DND-41 (cell line): Measurements from ENCODE around the gene TP53RK.

Experiments used
- ATAC-seq: fragments of 200-7000 bp; cut with Tn5 transposase; 3 replicates; pipeline ENCODE4 v1.9.1; 2021; ENCODE audit warnings: low read depth; ENCODE audit not compliant: insufficient read depth
- DNase-seq: peaks from one replicate; pipeline ENCODE4 v3.0.0-alpha.2; 2020
- H2AFZ ChIP-seq: 2 replicates; pipeline ENCODE4 v1.6.0; 2012; ENCODE audit warnings: low read depth, low read length
- H3K27ac ChIP-seq: 2 replicates; pipeline ENCODE4 v1.5.1; 2012; ENCODE audit warnings: low read length, inconsistent platforms
- H3K27me3 ChIP-seq: fragments of 200-600 bp; sonication (generic); 2 replicates; pipeline ENCODE4 v1.6.0; 2012; ENCODE audit warnings: low read length, mild to moderate bottlenecking, inconsistent platforms; ENCODE audit not compliant: insufficient read depth, poor library complexity
- H3K36me3 ChIP-seq: 2 replicates; pipeline ENCODE4 v1.5.1; 2012; ENCODE audit warnings: low read length, inconsistent platforms; ENCODE audit not compliant: insufficient read depth
- H3K4me1 ChIP-seq: 2 replicates; pipeline ENCODE4 v1.5.1; 2012; ENCODE audit warnings: mild to moderate bottlenecking, low read length; ENCODE audit not compliant: insufficient read depth
- H3K4me2 ChIP-seq: 2 replicates; pipeline ENCODE4 v1.6.0; 2012; ENCODE audit warnings: mild to moderate bottlenecking, moderate library complexity, low read length, inconsistent platforms; ENCODE audit not compliant: insufficient read depth
- H3K4me3 ChIP-seq, 2 experiments: fragments of 200-600 bp in 1 of 2; shearing (Covaris generic) in 1 of 2; 2 replicates each; pipeline ENCODE4 v1.5.1; 2012 to 2016; ENCODE audit warnings: inconsistent platforms in 2 of 2, low read length in 2 of 2, mild to moderate bottlenecking in 2 of 2, low read depth in 1 of 2, moderate library complexity in 1 of 2
- H3K79me2 ChIP-seq: 2 replicates; pipeline ENCODE4 v1.6.0; 2012; ENCODE audit warnings: low read length, inconsistent platforms; ENCODE audit not compliant: insufficient read depth
- H3K9ac ChIP-seq: 2 replicates; pipeline ENCODE4 v1.6.0; 2012; ENCODE audit warnings: low read depth, mild to moderate bottlenecking, inconsistent platforms, low read length, moderate library complexity
- H3K9me3 ChIP-seq: 2 replicates; pipeline ENCODE4 v1.5.1; 2012; ENCODE audit warnings: low read length, moderate library complexity, mild to moderate bottlenecking, inconsistent platforms; ENCODE audit not compliant: insufficient read depth, severe bottlenecking
- H4K20me1 ChIP-seq: 2 replicates; pipeline ENCODE4 v1.6.0; 2012; ENCODE audit warnings: low read length; ENCODE audit not compliant: insufficient read depth
- EZH2 ChIP-seq: IDR thresholded peaks from 3 replicates; pipeline ENCODE4 v1.6.1; 2012; ENCODE audit warnings: borderline replicate concordance, low read depth, mild to moderate bottlenecking, moderate library complexity, low read length, inconsistent platforms; ENCODE audit not compliant: severe bottlenecking
- TF ChIP-seq, protein P1 (sequence below): IDR thresholded peaks from 2 replicates; pipeline ENCODE4 v1.5.1; 2012; ENCODE audit warnings: borderline replicate concordance, low read length, moderate library complexity, mild to moderate bottlenecking; ENCODE audit not compliant: poor library complexity, severe bottlenecking; ENCODE audit errors: extremely low read depth

The TP53RK gene

GRCh38 chr20:46702447-46703203 lies 13.4 kb upstream of the TP53RK start:
- H3K4me2 ChIP-seq: no peak overlapping the region
- H3K27me3 ChIP-seq: peaks cover 11% of the 10 kb centered on the region
- H3K27ac ChIP-seq: no peak overlapping the region
- no peak for ATAC-seq
- no peak overlapping the region for H2AFZ ChIP-seq
- H3K9ac ChIP-seq: no peak overlapping the region
- H4K20me1 ChIP-seq: no peaks in the 10 kb centered on the region
- DNase-seq: no peak
- peaks cover 7% of the 10 kb centered on the region for H3K9me3 ChIP-seq
- no peak overlapping the region for H3K4me3 ChIP-seq
- H3K4me1 ChIP-seq: no peaks in the 10 kb centered on the region
- TF ChIP-seq, protein P1, sequence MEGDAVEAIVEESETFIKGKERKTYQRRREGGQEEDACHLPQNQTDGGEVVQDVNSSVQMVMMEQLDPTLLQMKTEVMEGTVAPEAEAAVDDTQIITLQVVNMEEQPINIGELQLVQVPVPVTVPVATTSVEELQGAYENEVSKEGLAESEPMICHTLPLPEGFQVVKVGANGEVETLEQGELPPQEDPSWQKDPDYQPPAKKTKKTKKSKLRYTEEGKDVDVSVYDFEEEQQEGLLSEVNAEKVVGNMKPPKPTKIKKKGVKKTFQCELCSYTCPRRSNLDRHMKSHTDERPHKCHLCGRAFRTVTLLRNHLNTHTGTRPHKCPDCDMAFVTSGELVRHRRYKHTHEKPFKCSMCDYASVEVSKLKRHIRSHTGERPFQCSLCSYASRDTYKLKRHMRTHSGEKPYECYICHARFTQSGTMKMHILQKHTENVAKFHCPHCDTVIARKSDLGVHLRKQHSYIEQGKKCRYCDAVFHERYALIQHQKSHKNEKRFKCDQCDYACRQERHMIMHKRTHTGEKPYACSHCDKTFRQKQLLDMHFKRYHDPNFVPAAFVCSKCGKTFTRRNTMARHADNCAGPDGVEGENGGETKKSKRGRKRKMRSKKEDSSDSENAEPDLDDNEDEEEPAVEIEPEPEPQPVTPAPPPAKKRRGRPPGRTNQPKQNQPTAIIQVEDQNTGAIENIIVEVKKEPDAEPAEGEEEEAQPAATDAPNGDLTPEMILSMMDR: no peak
- no peak for TF ChIP-seq EZH2
- H3K79me2 ChIP-seq: no peaks in the 10 kb centered on the region
- H3K36me3 ChIP-seq: no peaks in the 10 kb centered on the region

DNA sequence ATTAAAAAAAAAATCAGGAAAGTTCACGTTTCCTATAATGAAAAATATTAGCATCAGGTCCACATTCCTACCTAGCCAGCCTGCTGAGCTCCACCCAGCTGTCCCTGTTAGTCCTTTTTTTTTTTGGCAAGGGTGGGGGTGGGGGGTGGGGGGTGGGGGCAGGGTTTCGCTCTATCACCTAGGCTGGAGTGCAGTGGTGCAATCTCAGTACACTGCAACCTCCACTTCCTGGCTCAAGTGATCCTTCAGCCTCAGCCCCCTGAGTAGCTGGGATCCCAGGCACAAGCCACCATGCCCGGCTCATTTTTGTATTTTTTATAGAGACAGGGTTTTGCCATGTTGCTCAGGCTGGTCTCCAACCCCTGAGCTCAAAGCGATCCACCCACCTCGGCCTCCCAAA lies 12.7 kb upstream of the TP53RK start:
- Histone ChIP-seq H2AFZ (no peak overlapping the region), H4K20me1 (no peaks in the 10 kb centered on the region), H3K79me2 (no peaks in the 10 kb centered on the region), H3K4me1 (no peaks in the 10 kb centered on the region), H3K27ac (no peak overlapping the region), H3K36me3 (no peaks in the 10 kb centered on the region), H3K9me3 (peaks cover 6% of the 10 kb centered on the region), H3K4me3 (no peak overlapping the region), H3K27me3 (peaks cover 11% of the 10 kb centered on the region), H3K9ac (no peak overlapping the region), H3K4me2 (no peak overlapping the region)
- DNase-seq (no peak), ATAC-seq (no peak)
- TF ChIP-seq EZH2: no peak
- TF ChIP-seq, protein P1: no peak

- ATAC-seq: no peak
- no peak overlapping the region for H3K4me2 ChIP-seq
- H4K20me1 ChIP-seq: no peaks in the 10 kb centered on the region
- H3K27ac ChIP-seq: no peak overlapping the region
- TF ChIP-seq, protein P1: no peak
- no peak for TF ChIP-seq EZH2
- no peak overlapping the region for H2AFZ ChIP-seq
- no peak overlapping the region for H3K4me3 ChIP-seq
- H3K9me3 ChIP-seq: peaks cover 2% of the 10 kb centered on the region
- no peak overlapping the region for H3K9ac ChIP-seq
- H3K4me1 ChIP-seq: no peaks in the 10 kb centered on the region
- no peaks in the 10 kb centered on the region for H3K79me2 ChIP-seq
- no peak for DNase-seq
- no peaks in the 10 kb centered on the region for H3K36me3 ChIP-seq
- H3K27me3 ChIP-seq: peaks cover 11% of the 10 kb centered on the region
These were observed 12.3 kb upstream of the TP53RK start for GRCh38 chr20:46701556-46701955.

DNA sequence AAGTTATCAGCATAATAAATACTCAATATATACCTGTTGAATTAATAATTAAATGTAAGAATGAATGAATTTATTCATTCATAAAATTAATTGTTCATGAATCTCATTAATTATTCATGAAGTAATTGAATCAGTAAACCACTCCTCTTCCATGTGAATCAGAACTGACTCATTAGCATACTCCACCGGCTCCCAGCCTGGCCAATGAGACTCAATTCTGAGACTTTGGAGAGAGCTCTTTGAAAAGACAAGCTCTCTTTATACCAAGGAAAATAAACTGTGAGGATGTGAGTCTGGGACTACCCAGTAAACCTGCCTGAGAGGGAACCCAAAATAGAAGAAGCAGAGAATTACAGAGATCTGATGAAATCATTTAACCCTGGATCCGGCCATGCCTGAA lies 11.8 kb upstream of the TP53RK start:
- DNase-seq (no peak), ATAC-seq (no peak)
- peaks cover 11% of the 10 kb centered on the region for H3K27me3 ChIP-seq
- no peak overlapping the region for H2AFZ ChIP-seq
- H3K9ac ChIP-seq: no peak overlapping the region
- no peak overlapping the region for H3K4me2 ChIP-seq
- TF ChIP-seq EZH2: no peak
- TF ChIP-seq, protein P1: no peak
- no peaks in the 10 kb centered on the region for H3K4me1 ChIP-seq
- H3K36me3 ChIP-seq: no peaks in the 10 kb centered on the region
- H3K4me3 ChIP-seq: no peak overlapping the region
- no peaks in the 10 kb centered on the region for H4K20me1 ChIP-seq
- no peaks in the 10 kb centered on the region for H3K79me2 ChIP-seq
- no peak overlapping the region for H3K27ac ChIP-seq
- peaks cover 2% of the 10 kb centered on the region for H3K9me3 ChIP-seq
